Measurements from ENCODE around the gene FARS2. TPM values are rescaled to one million over a fixed set of nuclear protein-coding genes. Genes with fewer than 3 reads are reported as not detected.

Gene FARS2
- polyA plus RNA-seq, 3 donors = 12.2 to 21.6 (median 17.7) TPM

- no peak for DNase-seq
- H3K4me1 ChIP-seq (ENCODE audit: control insufficient read depth in 1 of 2, insufficient read depth in 2 of 2, low read length in 2 of 2) = peaks cover 53 to 65% of the 10 kb centered on the region in 2 donors
- peak overlapping the region in 1 of 2 donors; percentile 76 for H3K27ac ChIP-seq (ENCODE audit: low read depth in 1 of 2, low read length in 2 of 2)
- Mint-ChIP-seq H3K4me1 (peaks cover 62% of the 10 kb centered on the region), H3K27me3 (ENCODE audit: low read depth in 3 of 3) (no peaks in the 10 kb centered on the region), H3K9me3 (peaks cover 0 to 8% (median 2%) of the 10 kb centered on the region in 7 donors), H3K4me3 (no peak overlapping the region), H3K36me3 (peaks cover 6 to 9% of the 10 kb centered on the region in 2 donors), H3K27ac (peak overlapping the region in 5 of 7 donors; percentile 70 to 89 (median 87))
- no peak for TF ChIP-seq CTCF (IDR thresholded peaks at IDR 0.05)
- no peak overlapping the region for H2AFZ ChIP-seq (ENCODE audit: insufficient read depth, low read depth, low read length, poor library complexity, severe bottlenecking)
- no peaks in the 10 kb centered on the region for H3K36me3 ChIP-seq (replicated peaks in 1 of 2; ENCODE audit: control insufficient read depth in 1 of 2, insufficient read depth in 2 of 2, low read length in 2 of 2)
- peaks cover 0 to 2% of the 10 kb centered on the region in 2 donors for H3K9me3 ChIP-seq (replicated peaks in 1 of 2; ENCODE audit: control insufficient read depth in 1 of 2, insufficient read depth in 1 of 2, low read length in 2 of 2)
- 100% methylated on average over 1 of the region's 3 CpGs for WGBS (ENCODE audit: insufficient coverage)
- no peak overlapping the region for H3K9ac ChIP-seq (ENCODE audit: insufficient read depth, low read length, poor library complexity, severe bottlenecking)
- H3K27me3 ChIP-seq (ENCODE audit: control insufficient read depth in 2 of 2, insufficient read depth in 2 of 2, low read length in 2 of 2) = no peaks in the 10 kb centered on the region
- H3K4me2 ChIP-seq (replicated peaks; ENCODE audit: extremely low read depth, low read length, poor library complexity, severe bottlenecking) = peak overlapping the region; percentile 30
- H3K4me3 ChIP-seq (replicated peaks in 1 of 3; ENCODE audit: low read depth in 2 of 3, low read length in 3 of 3) = peak overlapping the region in 1 of 3 experiments; percentile 6
- no peaks in the 10 kb centered on the region for H4K20me1 ChIP-seq (ENCODE audit: insufficient read depth, low read length)
- intact Hi-C loops (cut with micrococcal nuclease) = loop anchor here (2.0 to 10.0 kb wide), 3 partner anchors 15 to 51 kb away; no protein-coding TSS in a partner anchor
- no peaks in the 10 kb centered on the region for H3K79me2 ChIP-seq (ENCODE audit: insufficient read depth, low read length)
Observed at GRCh38 chr6:5674141-5674540, 412.8 kb downstream of the FARS2 start.

- H3K4me3 Mint-ChIP-seq = no peak overlapping the region
- peaks cover 68% of the 10 kb centered on the region for H3K4me1 Mint-ChIP-seq
- peak overlapping the region; percentile 70 to 93 (median 87) for H3K27ac Mint-ChIP-seq
- no peaks in the 10 kb centered on the region for H3K27me3 ChIP-seq (ENCODE audit: control insufficient read depth in 2 of 2, insufficient read depth in 2 of 2, low read length in 2 of 2)
- H3K36me3 ChIP-seq (replicated peaks in 1 of 2; ENCODE audit: control insufficient read depth in 1 of 2, insufficient read depth in 2 of 2, low read length in 2 of 2) = no peaks in the 10 kb centered on the region
- H3K27me3 Mint-ChIP-seq (ENCODE audit: low read depth in 3 of 3) = no peaks in the 10 kb centered on the region
- H3K4me3 ChIP-seq (replicated peaks in 1 of 3; ENCODE audit: low read depth in 2 of 3, low read length in 3 of 3) = peak overlapping the region in 1 of 3 experiments; percentile 6
- peaks cover 59 to 71% of the 10 kb centered on the region in 2 donors for H3K4me1 ChIP-seq (ENCODE audit: control insufficient read depth in 1 of 2, insufficient read depth in 2 of 2, low read length in 2 of 2)
- DNase-seq = peak; percentile 59 to 85 (median 81)
- H3K9me3 Mint-ChIP-seq = peaks cover 0 to 8% (median 2%) of the 10 kb centered on the region in 7 donors
- H4K20me1 ChIP-seq (ENCODE audit: insufficient read depth, low read length) = no peaks in the 10 kb centered on the region
- H3K27ac ChIP-seq (ENCODE audit: low read depth in 1 of 2, low read length in 2 of 2) = peak overlapping the region; percentile 9 to 76
- peak overlapping the region; percentile 30 for H3K4me2 ChIP-seq (replicated peaks; ENCODE audit: extremely low read depth, low read length, poor library complexity, severe bottlenecking)
- no peak overlapping the region for H3K9ac ChIP-seq (ENCODE audit: insufficient read depth, low read length, poor library complexity, severe bottlenecking)
- intact Hi-C loops (cut with micrococcal nuclease) = loop anchor here (2.0 to 10.0 kb wide), 3 partner anchors 16 to 50 kb away; no protein-coding TSS in a partner anchor
- no peaks in the 10 kb centered on the region for H3K79me2 ChIP-seq (ENCODE audit: insufficient read depth, low read length)
- TF ChIP-seq CTCF (IDR thresholded peaks at IDR 0.05) = no peak
- no peak overlapping the region for H2AFZ ChIP-seq (ENCODE audit: insufficient read depth, low read depth, low read length, poor library complexity, severe bottlenecking)
- no CpG with 5 or more reads among the region's 2 CpGs for WGBS (ENCODE audit: insufficient coverage)
- peaks cover 6 to 9% of the 10 kb centered on the region in 2 donors for H3K36me3 Mint-ChIP-seq
- peaks cover 0 to 2% of the 10 kb centered on the region in 2 donors for H3K9me3 ChIP-seq (replicated peaks in 1 of 2; ENCODE audit: control insufficient read depth in 1 of 2, insufficient read depth in 1 of 2, low read length in 2 of 2)
Observed at GRCh38 chr6:5674721-5675120, 413.4 kb downstream of the FARS2 start.

Data from CD14-positive monocyte (primary cell).